ENCODE data around the gene TGM1. TPM values are rescaled to one million over a fixed set of nuclear protein-coding genes. Genes with fewer than 3 reads are reported as not detected.
"Not testable (repeated sequence)": the region's sequence is repeated elsewhere in the genome, so short reads cannot be mapped to it uniquely, and the experiment has no call there.

Gene TGM1
- total and polyA plus RNA-seq, 4 donors, result 0.52 to 5.7 (median 1.1) TPM

GRCh38 chr14:24245350-24245749 lies 17.6 kb downstream of the TGM1 start:
- intact Hi-C loops (cut with DNase I); H3K4me3 ChIP-seq (ENCODE audit: low read length in 2 of 2); H3K9me3 ChIP-seq (ENCODE audit: control insufficient read depth, low read length); H3K36me3 ChIP-seq (ENCODE audit: control insufficient read depth in 1 of 2, insufficient read depth in 2 of 2, low read length in 1 of 2); H3K4me1 ChIP-seq (ENCODE audit: control insufficient read depth in 1 of 2, insufficient read depth in 2 of 2, low read length in 2 of 2); H3K27me3 ChIP-seq (ENCODE audit: control insufficient read depth in 1 of 2, insufficient read depth in 2 of 2, low read length in 1 of 2); H3K27ac ChIP-seq (ENCODE audit: low read depth in 1 of 2, low read length in 2 of 2); ATAC-seq (ENCODE audit: low FRiP score): not testable (repeated sequence)
- 89 to 93% methylated on average over 11 of the region's 11 CpGs for WGBS, 2 donors
- peak in 1 of 2 donors; percentile 48 for DNase-seq

DNA sequence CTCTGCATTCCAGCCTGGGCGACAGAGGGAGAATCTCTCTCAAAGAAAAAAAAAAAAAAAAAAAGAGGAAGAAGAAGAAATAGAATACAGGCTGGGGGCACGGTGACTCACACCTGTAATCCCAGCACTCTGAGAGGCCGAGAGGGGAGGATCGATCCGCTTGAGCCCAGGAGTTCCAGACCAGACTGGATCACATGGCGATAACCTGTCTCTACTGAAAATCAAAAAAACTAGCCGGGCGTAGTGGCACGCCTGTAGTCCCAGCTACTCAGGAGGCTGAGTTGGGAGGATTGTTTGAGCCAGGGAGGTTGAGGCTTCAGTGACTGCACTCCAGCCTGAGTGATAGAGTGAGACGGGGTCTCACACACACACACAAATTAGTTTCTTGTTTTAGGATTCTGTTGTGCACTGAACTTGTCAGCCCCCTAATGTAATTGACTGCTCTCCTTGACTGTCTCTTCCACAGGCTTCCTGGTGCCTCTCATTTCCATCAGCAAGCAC lies 19.6 kb downstream of the TGM1 start:
- no peaks in the 10 kb centered on the region for H3K27me3 ChIP-seq (ENCODE audit: control insufficient read depth in 1 of 2, insufficient read depth in 2 of 2, low read length in 1 of 2)
- no peak for ATAC-seq (ENCODE audit: low FRiP score)
- 69 to 70% methylated on average over 10 of the region's 10 CpGs for WGBS, 2 donors
- H3K36me3 ChIP-seq (ENCODE audit: control insufficient read depth in 1 of 2, insufficient read depth in 2 of 2, low read length in 1 of 2), result peaks cover 0 to 3% of the 10 kb centered on the region in 2 donors
- no peaks in the 10 kb centered on the region for H3K9me3 ChIP-seq (ENCODE audit: control insufficient read depth, low read length)
- H3K27ac ChIP-seq (ENCODE audit: low read depth in 1 of 2, low read length in 2 of 2), result peak overlapping the region; percentile 64 to 100
- H3K4me1 ChIP-seq (ENCODE audit: control insufficient read depth in 1 of 2, insufficient read depth in 2 of 2, low read length in 2 of 2), result peaks cover 0 to 3% of the 10 kb centered on the region in 2 donors
- no peak for DNase-seq
- intact Hi-C loops (cut with DNase I), result loop anchor here (1.0 to 5.0 kb wide), 3 partner anchors 28 to 54 kb away; partner anchors contain the start of genes DHRS1 (in 1 of the 2), NOP9 (in 1 of the 2) and RABGGTA (in 1 of the 2)
- no peak overlapping the region for H3K4me3 ChIP-seq (ENCODE audit: low read length in 2 of 2)

GRCh38 chr14:24241829-24242443 lies 21.0 kb downstream of the TGM1 start:
- Histone ChIP-seq H3K27me3 (ENCODE audit: control insufficient read depth in 1 of 2, insufficient read depth in 2 of 2, low read length in 1 of 2) (no peaks in the 10 kb centered on the region), H3K9me3 (ENCODE audit: control insufficient read depth, low read length) (no peaks in the 10 kb centered on the region), H3K27ac (ENCODE audit: low read depth in 1 of 2, low read length in 2 of 2) (peak overlapping the region; percentile 36 to 98), H3K4me3 (ENCODE audit: low read length in 2 of 2) (peak overlapping the region; percentile 63 to 66), H3K36me3 (ENCODE audit: control insufficient read depth in 1 of 2, insufficient read depth in 2 of 2, low read length in 1 of 2) (peaks cover 0 to 7% of the 10 kb centered on the region in 2 donors), H3K4me1 (ENCODE audit: control insufficient read depth in 1 of 2, insufficient read depth in 2 of 2, low read length in 2 of 2) (peaks cover 0 to 3% of the 10 kb centered on the region in 2 donors)
- ATAC-seq (ENCODE audit: low FRiP score) (peak; percentile 97), DNase-seq (peak; percentile 96)
- intact Hi-C loops (cut with DNase I), result loop anchor here (1.0 to 5.0 kb wide), 2 partner anchors 55 to 200 kb away; partner anchors contain the start of genes DHRS1 (in 1 of the 2), NOP9 (in 1 of the 2) and SDR39U1 (in 1 of the 2)
- 0 to 1% methylated on average over 39 of the region's 39 CpGs for WGBS, 2 donors

DNA sequence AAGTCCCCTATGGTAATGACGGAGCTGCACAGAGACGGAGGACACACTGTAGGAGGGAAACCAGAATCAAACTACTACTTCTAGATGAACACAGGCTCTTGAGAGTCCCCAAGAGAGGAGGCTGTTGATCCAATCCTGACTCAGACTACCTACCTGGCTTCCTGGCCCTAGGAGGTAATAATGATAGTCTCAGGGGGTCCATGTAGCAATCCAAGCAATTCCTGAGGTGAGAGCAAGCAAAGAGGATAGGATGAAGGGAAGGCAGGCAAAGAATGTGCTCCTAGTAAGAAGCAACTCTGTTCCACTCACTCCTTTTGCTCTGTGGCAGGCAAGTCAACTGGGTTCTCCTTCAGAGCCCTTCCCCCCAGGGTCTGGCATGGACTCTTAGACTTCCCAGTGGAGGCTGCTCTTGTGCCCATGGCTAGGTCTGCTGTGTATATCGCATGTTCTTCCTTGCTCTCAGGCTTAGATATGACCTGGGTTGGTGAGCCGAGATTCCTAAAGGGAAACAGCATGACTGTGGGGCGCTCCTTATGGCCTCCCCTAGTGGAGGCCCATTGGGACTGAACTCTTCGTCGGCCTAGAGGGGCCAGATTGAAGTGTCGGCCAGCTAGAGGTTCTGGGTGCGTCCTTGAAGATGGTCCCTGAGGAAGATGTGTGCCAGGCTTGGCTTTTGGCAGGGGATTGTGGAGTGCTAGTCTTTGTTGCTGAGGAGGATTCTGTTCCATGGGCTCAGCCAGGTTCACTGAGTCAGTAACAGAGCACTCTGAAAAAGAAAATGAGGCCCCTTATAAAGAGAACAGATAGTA lies 22.7 kb downstream of the TGM1 start:
- Histone ChIP-seq H3K9me3 (ENCODE audit: control insufficient read depth, low read length) (no peaks in the 10 kb centered on the region), H3K4me3 (ENCODE audit: low read length in 2 of 2) (no peak overlapping the region), H3K27ac (ENCODE audit: low read depth in 1 of 2, low read length in 2 of 2) (no peak overlapping the region), H3K27me3 (ENCODE audit: control insufficient read depth in 1 of 2, insufficient read depth in 2 of 2, low read length in 1 of 2) (no peaks in the 10 kb centered on the region), H3K36me3 (ENCODE audit: control insufficient read depth in 1 of 2, insufficient read depth in 2 of 2, low read length in 1 of 2) (peaks cover 0 to 7% of the 10 kb centered on the region in 2 donors), H3K4me1 (ENCODE audit: control insufficient read depth in 1 of 2, insufficient read depth in 2 of 2, low read length in 2 of 2) (peaks cover 0 to 3% of the 10 kb centered on the region in 2 donors)
- WGBS, 2 donors, result 83 to 86% methylated on average over 9 of the region's 9 CpGs
- intact Hi-C loops (cut with DNase I), result loop anchor here in 1 of 2 donors (5.0 kb wide), 1 partner anchor 57 kb away; the partner anchor contains the start of genes DHRS1 and NOP9
- ATAC-seq (ENCODE audit: low FRiP score) (no peak), DNase-seq (peak in 1 of 2 donors; percentile 53)

DNA sequence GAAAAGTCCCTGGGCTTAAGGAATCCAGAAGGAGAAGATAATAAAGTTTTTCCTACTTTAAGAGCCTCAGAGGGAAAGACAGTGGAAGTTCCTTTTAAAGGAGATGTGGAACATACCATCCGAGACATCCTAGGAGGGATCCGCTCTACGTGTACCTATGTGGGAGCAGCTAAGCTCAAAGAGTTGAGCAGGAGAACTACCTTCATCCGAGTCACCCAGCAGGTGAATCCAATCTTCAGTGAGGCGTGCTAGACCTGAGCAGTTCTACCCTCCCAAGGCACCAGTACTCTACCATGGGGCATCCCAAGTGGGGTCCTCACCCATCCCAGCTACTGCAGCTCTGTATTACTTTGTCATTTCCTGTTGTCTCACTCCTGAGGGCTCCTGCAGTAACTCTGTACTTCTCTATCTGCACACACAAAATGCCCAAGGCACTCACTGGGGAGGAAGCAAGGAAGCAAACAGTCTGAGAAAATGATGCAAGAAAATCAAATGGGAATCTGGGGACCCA lies 24.4 kb downstream of the TGM1 start:
- H3K36me3 ChIP-seq (ENCODE audit: control insufficient read depth in 1 of 2, insufficient read depth in 2 of 2, low read length in 1 of 2), result peaks cover 0 to 7% of the 10 kb centered on the region in 2 donors
- H3K27ac ChIP-seq (ENCODE audit: low read depth in 1 of 2, low read length in 2 of 2), result no peak overlapping the region
- WGBS, 2 donors, result 75 to 87% methylated on average over 5 of the region's 5 CpGs
- peaks cover under 1 to 3% of the 10 kb centered on the region in 2 donors for H3K4me1 ChIP-seq (ENCODE audit: control insufficient read depth in 1 of 2, insufficient read depth in 2 of 2, low read length in 2 of 2)
- H3K4me3 ChIP-seq (ENCODE audit: low read length in 2 of 2), result no peak overlapping the region
- no peaks in the 10 kb centered on the region for H3K27me3 ChIP-seq (ENCODE audit: control insufficient read depth in 1 of 2, insufficient read depth in 2 of 2, low read length in 1 of 2)
- intact Hi-C loops (cut with DNase I), result loop anchor here in 1 of 2 donors (5.0 kb wide), 1 partner anchor 194 kb away; no protein-coding TSS in a partner anchor
- H3K9me3 ChIP-seq (ENCODE audit: control insufficient read depth, low read length), result no peaks in the 10 kb centered on the region
- ATAC-seq (ENCODE audit: low FRiP score) (no peak), DNase-seq (no peak)

- H3K36me3 ChIP-seq (ENCODE audit: control insufficient read depth in 1 of 2, insufficient read depth in 2 of 2, low read length in 1 of 2), result peaks cover 0 to 7% of the 10 kb centered on the region in 2 donors
- no peaks in the 10 kb centered on the region for H3K27me3 ChIP-seq (ENCODE audit: control insufficient read depth in 1 of 2, insufficient read depth in 2 of 2, low read length in 1 of 2)
- DNase-seq, result no peak
- no peaks in the 10 kb centered on the region for H3K9me3 ChIP-seq (ENCODE audit: control insufficient read depth, low read length)
- peaks cover 3% of the 10 kb centered on the region in 2 donors for H3K4me1 ChIP-seq (ENCODE audit: control insufficient read depth in 1 of 2, insufficient read depth in 2 of 2, low read length in 2 of 2)
- 76% methylated on average over 5 of the region's 5 CpGs for WGBS, 2 donors
- intact Hi-C loops (cut with DNase I), result loop anchor here in 1 of 2 donors (5.0 kb wide), 1 partner anchor 194 kb away; no protein-coding TSS in a partner anchor
- H3K4me3 ChIP-seq (ENCODE audit: low read length in 2 of 2), result no peak overlapping the region
- ATAC-seq (ENCODE audit: low FRiP score), result no peak
- no peak overlapping the region for H3K27ac ChIP-seq (ENCODE audit: low read depth in 1 of 2, low read length in 2 of 2)
Observed at GRCh38 chr14:24238123-24238522, 24.9 kb downstream of the TGM1 start.

GRCh38 chr14:24237463-24237955 lies 25.5 kb downstream of the TGM1 start:
- no peak for DNase-seq
- Histone ChIP-seq H3K27ac (ENCODE audit: low read depth in 1 of 2, low read length in 2 of 2) (no peak overlapping the region), H3K27me3 (ENCODE audit: control insufficient read depth in 1 of 2, insufficient read depth in 2 of 2, low read length in 1 of 2) (no peaks in the 10 kb centered on the region), H3K4me1 (ENCODE audit: control insufficient read depth in 1 of 2, insufficient read depth in 2 of 2, low read length in 2 of 2) (peaks cover 3% of the 10 kb centered on the region in 2 donors), H3K4me3 (ENCODE audit: low read length in 2 of 2) (no peak overlapping the region), H3K9me3 (ENCODE audit: control insufficient read depth, low read length) (no peaks in the 10 kb centered on the region), H3K36me3 (ENCODE audit: control insufficient read depth in 1 of 2, insufficient read depth in 2 of 2, low read length in 1 of 2) (peaks cover 0 to 7% of the 10 kb centered on the region in 2 donors)
- intact Hi-C loops (cut with DNase I), result loop anchor here in 1 of 2 donors (5.0 kb wide), 1 partner anchor 195 kb away; no protein-coding TSS in a partner anchor
- no peak for ATAC-seq (ENCODE audit: low FRiP score)
- WGBS, 2 donors, result 88 to 91% methylated on average over 2 of the region's 2 CpGs

All from aorta (tissue), 5 donors.